IPS-20b (cell line): ENCODE measurements around the gene PAFAH1B1.
A peak's percentile ranks its signal among the peaks of the same experiment; 100 is the strongest.
"Not testable (repeated sequence)": the region's sequence is repeated elsewhere in the genome, so short reads cannot be mapped to it uniquely, and the experiment has no call there.

Experiments
- H3K27ac ChIP-seq: one replicate; pipeline ENCODE4 v1.5.1; 2013; ENCODE audit warnings: low read length
- H3K27me3 ChIP-seq: 2 replicates; pipeline ENCODE4 v1.6.1; 2013; ENCODE audit warnings: mild to moderate bottlenecking, low read length, inconsistent platforms; ENCODE audit not compliant: insufficient read depth
- H3K36me3 ChIP-seq: 2 replicates; pipeline ENCODE4 v1.6.1; 2013; ENCODE audit warnings: low read depth, mild to moderate bottlenecking, inconsistent platforms, low read length, moderate library complexity; ENCODE audit not compliant: insufficient read depth
- H3K4me1 ChIP-seq: 2 replicates; pipeline ENCODE4 v1.6.1; 2013; ENCODE audit warnings: mild to moderate bottlenecking, control low read depth, inconsistent platforms, low read length, moderate library complexity; ENCODE audit not compliant: insufficient read depth
- H3K4me3 ChIP-seq: 2 replicates; pipeline ENCODE4 v1.5.1; 2013; ENCODE audit warnings: mild to moderate bottlenecking, low read length, inconsistent platforms
- H3K9ac ChIP-seq: 2 replicates; pipeline ENCODE4 v1.6.1; 2013; ENCODE audit warnings: low read depth, mild to moderate bottlenecking, inconsistent platforms, low read length, moderate library complexity
- H3K9me3 ChIP-seq: 2 replicates; pipeline ENCODE4 v1.6.1; 2013; ENCODE audit warnings: mild to moderate bottlenecking, low read depth, low read length, inconsistent platforms; ENCODE audit not compliant: insufficient read depth

The PAFAH1B1 gene

GRCh38 chr17:2622721-2623301 is 29.4 kb downstream of the PAFAH1B1 start:
- not testable (repeated sequence) for H3K4me1 ChIP-seq, H3K27me3 ChIP-seq, H3K4me3 ChIP-seq, H3K27ac ChIP-seq, H3K9ac ChIP-seq
- peaks cover 17% of the 10 kb centered on the region for H3K9me3 ChIP-seq
- peaks cover 18% of the 10 kb centered on the region for H3K36me3 ChIP-seq

GRCh38 chr17:2624292-2624731 is 30.9 kb downstream of the PAFAH1B1 start:
- Histone ChIP-seq H3K36me3 (peaks cover 18% of the 10 kb centered on the region), H3K9me3 (peaks cover 17% of the 10 kb centered on the region), H3K9ac (no peak overlapping the region), H3K27me3 (no peaks in the 10 kb centered on the region), H3K4me3 (0 out of 2 replicates have a peak overlapping the region, but pooled peaks have one; percentile 14), H3K27ac (no peak overlapping the region), H3K4me1 (peaks cover 7% of the 10 kb centered on the region)

GRCh38 chr17:2626626-2627219 is 33.3 kb downstream of the PAFAH1B1 start:
- not testable (repeated sequence) for H3K27me3 ChIP-seq, H3K9ac ChIP-seq, H3K4me3 ChIP-seq, H3K27ac ChIP-seq
- peaks cover 24% of the 10 kb centered on the region for H3K4me1 ChIP-seq
- H3K36me3 ChIP-seq: peaks cover 12% of the 10 kb centered on the region
- H3K9me3 ChIP-seq: peaks cover 12% of the 10 kb centered on the region

GRCh38 chr17:2628922-2629321 is 35.5 kb downstream of the PAFAH1B1 start:
- peaks cover 22% of the 10 kb centered on the region for H3K4me1 ChIP-seq
- H3K9ac ChIP-seq, H3K27me3 ChIP-seq, H3K36me3 ChIP-seq, H3K27ac ChIP-seq, H3K4me3 ChIP-seq, H3K9me3 ChIP-seq: not testable (repeated sequence)

- no peaks in the 10 kb centered on the region for H3K27me3 ChIP-seq
- no peaks in the 10 kb centered on the region for H3K9me3 ChIP-seq
- H3K9ac ChIP-seq: peak overlapping the region; percentile 52; the same call in 1 of the 2 replicates
- H3K4me1 ChIP-seq: peaks cover 17% of the 10 kb centered on the region
- no peak overlapping the region for H3K4me3 ChIP-seq
- peaks cover 5% of the 10 kb centered on the region; the same call in 1 of the 2 replicates for H3K36me3 ChIP-seq
- H3K27ac ChIP-seq: peak overlapping the region; percentile 25
Measured at GRCh38 chr17:2631211-2631610, 37.8 kb downstream of the PAFAH1B1 start.

- H3K4me3 ChIP-seq: no peak overlapping the region
- peaks cover 16% of the 10 kb centered on the region; the same call in 1 of the 2 replicates for H3K4me1 ChIP-seq
- no peak overlapping the region for H3K9ac ChIP-seq
- peaks cover 25% of the 10 kb centered on the region for H3K36me3 ChIP-seq
- no peaks in the 10 kb centered on the region for H3K9me3 ChIP-seq
- no peaks in the 10 kb centered on the region for H3K27me3 ChIP-seq
- no peak overlapping the region for H3K27ac ChIP-seq
Measured at GRCh38 chr17:2634361-2634960, 41.0 kb downstream of the PAFAH1B1 start.

- H3K9ac ChIP-seq: no peak overlapping the region
- H3K4me3 ChIP-seq: no peak overlapping the region
- no peaks in the 10 kb centered on the region for H3K27me3 ChIP-seq
- H3K9me3 ChIP-seq: no peaks in the 10 kb centered on the region
- H3K36me3 ChIP-seq: peaks cover 31% of the 10 kb centered on the region
- H3K4me1 ChIP-seq: peaks cover 9% of the 10 kb centered on the region; the same call in 1 of the 2 replicates
- no peak overlapping the region for H3K27ac ChIP-seq
Measured at GRCh38 chr17:2635241-2635640, 41.8 kb downstream of the PAFAH1B1 start.

- no peaks in the 10 kb centered on the region for H3K27me3 ChIP-seq
- no peak overlapping the region for H3K27ac ChIP-seq
- no peak overlapping the region for H3K4me3 ChIP-seq
- no peaks in the 10 kb centered on the region for H3K9me3 ChIP-seq
- H3K36me3 ChIP-seq: peaks cover 35% of the 10 kb centered on the region
- peaks cover 5% of the 10 kb centered on the region; the same call in 1 of the 2 replicates for H3K4me1 ChIP-seq
- no peak overlapping the region for H3K9ac ChIP-seq
Measured at GRCh38 chr17:2635675-2636074, 42.2 kb downstream of the PAFAH1B1 start.

GRCh38 chr17:2636169-2636930 is 42.9 kb downstream of the PAFAH1B1 start:
- H3K4me3 ChIP-seq: no peak overlapping the region
- no peaks in the 10 kb centered on the region for H3K9me3 ChIP-seq
- peaks cover 3% of the 10 kb centered on the region; the same call in 1 of the 2 replicates for H3K4me1 ChIP-seq
- H3K27ac ChIP-seq: no peak overlapping the region
- peaks cover 40% of the 10 kb centered on the region for H3K36me3 ChIP-seq
- no peaks in the 10 kb centered on the region for H3K27me3 ChIP-seq
- no peak overlapping the region for H3K9ac ChIP-seq

GRCh38 chr17:2637422-2637821 is 44.0 kb downstream of the PAFAH1B1 start:
- no peak overlapping the region for H3K4me3 ChIP-seq
- H3K27ac ChIP-seq: no peak overlapping the region
- H3K4me1 ChIP-seq: no peaks in the 10 kb centered on the region
- H3K27me3 ChIP-seq: no peaks in the 10 kb centered on the region
- H3K9me3 ChIP-seq: no peaks in the 10 kb centered on the region
- H3K36me3 ChIP-seq: peaks cover 50% of the 10 kb centered on the region
- H3K9ac ChIP-seq: no peak overlapping the region

GRCh38 chr17:2644971-2645370 is 51.5 kb downstream of the PAFAH1B1 start:
- Histone ChIP-seq H3K4me3 (no peak overlapping the region), H3K27ac (no peak overlapping the region), H3K4me1 (no peaks in the 10 kb centered on the region), H3K36me3 (peaks cover 28% of the 10 kb centered on the region), H3K9me3 (no peaks in the 10 kb centered on the region), H3K27me3 (no peaks in the 10 kb centered on the region), H3K9ac (no peak overlapping the region)
